GM21423 (cell line): ENCODE data around the gene BHMT.

Experiments used
- ATAC-seq: cut with Tn5 transposase; IDR thresholded peaks from one replicate; pipeline ENCODE4 v1.9.1; 2021; ENCODE audit warnings: mild to moderate bottlenecking, moderate library complexity; ENCODE audit not compliant: unreplicated experiment

Gene BHMT

GRCh38 chr5:79111387-79111959 is at the start of gene BHMT:
TSS of gene BHMT (plus strand) at chr5:79111809. CDS start at chr5:79111886, 77 bp downstream.
- no peak for ATAC-seq

- ATAC-seq: no peak
Measured at GRCh38 chr5:79062436-79062835, 49.2 kb upstream of the BHMT start.

GRCh38 chr5:79069488-79070349 is 41.9 kb upstream of the BHMT start, which contains the start of the genes BHMT2 and DMGDH:
TSS of gene BHMT2 (plus strand) at chr5:79069767. CDS start at chr5:79069783, 16 bp downstream.
TSS of gene DMGDH (minus strand) at chr5:79069674. CDS start at chr5:79069620, 54 bp downstream.
- no peak for ATAC-seq

- ATAC-seq: no peak
Measured at GRCh38 chr5:79070350-79070667, 41.3 kb upstream of the BHMT start.

- ATAC-seq: no peak
Measured at GRCh38 chr5:79074641-79075040, 37.0 kb upstream of the BHMT start.

- no peak for ATAC-seq
Measured at GRCh38 chr5:79075646-79076426, 35.8 kb upstream of the BHMT start.

- no peak for ATAC-seq
Measured at GRCh38 chr5:79076819-79077218, 34.8 kb upstream of the BHMT start.

- ATAC-seq: no peak
Measured at GRCh38 chr5:79077680-79078365, 33.8 kb upstream of the BHMT start.

- ATAC-seq: no peak
Measured at GRCh38 chr5:79080804-79081203, 30.8 kb upstream of the BHMT start.

GRCh38 chr5:79081779-79082178 is 29.8 kb upstream of the BHMT start:
- no peak for ATAC-seq

GRCh38 chr5:79086116-79086515 is 25.5 kb upstream of the BHMT start:
- ATAC-seq: no peak

GRCh38 chr5:79088507-79088906 is 23.1 kb upstream of the BHMT start:
- no peak for ATAC-seq

- ATAC-seq: no peak
Measured at GRCh38 chr5:79091064-79091463, 20.5 kb upstream of the BHMT start.

GRCh38 chr5:79093762-79094161 is 17.8 kb upstream of the BHMT start:
- no peak for ATAC-seq

GRCh38 chr5:79105868-79106267 is 5.7 kb upstream of the BHMT start:
- no peak for ATAC-seq

- no peak for ATAC-seq
Measured at GRCh38 chr5:79107020-79107796, 4.4 kb upstream of the BHMT start.

GRCh38 chr5:79108086-79108485 is 3.5 kb upstream of the BHMT start:
- no peak for ATAC-seq

GRCh38 chr5:79108792-79109191 is 2.8 kb upstream of the BHMT start:
- no peak for ATAC-seq

GRCh38 chr5:79109527-79110492 is 1.8 kb upstream of the BHMT start:
- ATAC-seq: no peak
